ENCODE measurements around the gene NET1.

The NET1 gene

DNA sequence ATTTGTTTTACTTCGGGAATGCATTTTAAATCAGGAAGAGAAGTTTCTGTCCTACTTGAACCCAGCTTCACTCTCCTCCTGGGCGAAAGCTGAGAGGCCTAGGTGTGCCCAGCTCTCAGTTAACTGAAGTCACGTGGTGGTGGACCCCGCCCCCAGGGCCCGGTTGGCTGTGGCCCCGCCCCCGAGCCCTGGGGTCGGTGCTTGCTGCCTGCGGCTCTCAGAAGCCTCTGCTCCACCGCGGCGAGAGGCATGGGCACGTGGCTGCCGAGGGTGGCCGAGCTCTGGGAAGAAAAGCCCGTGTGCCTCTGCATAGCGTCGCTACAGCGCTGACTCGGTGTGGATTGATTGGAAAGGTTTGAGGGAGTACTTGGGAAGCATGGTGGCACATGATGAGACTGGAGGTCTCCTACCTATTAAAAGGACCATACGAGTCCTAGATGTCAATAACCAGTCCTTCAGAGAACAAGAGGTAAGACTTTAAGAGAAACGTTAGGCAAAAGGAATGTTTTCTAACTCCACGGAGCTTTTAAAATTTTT, 34.1 kb downstream of the NET1 start:
- no CpG with 5 or more reads among the region's 23 CpGs for WGBS (ENCODE audit: extremely low coverage, insufficient coverage, low lambda C conversion rate)
- Histone ChIP-seq H3K27me3 (ENCODE audit: insufficient read depth, low read length, poor library complexity) (no peaks in the 10 kb centered on the region), H3K9ac (ENCODE audit: low read length) (peak overlapping the region; percentile 80), H4K5ac (ENCODE audit: low read length) (no peak overlapping the region), H3K79me1 (ENCODE audit: low read length) (no peaks in the 10 kb centered on the region), H2AK5ac (ENCODE audit: low read length) (no peak overlapping the region), H3K4me2 (ENCODE audit: low read length) (peak overlapping the region; percentile 74), H3K4me3 (ENCODE audit: low read length) (peak overlapping the region; percentile 49), H3K18ac (ENCODE audit: low read length) (no peak overlapping the region), H4K8ac (ENCODE audit: low read depth, low read length) (no peak overlapping the region), H3K23ac (ENCODE audit: low read length) (no peak overlapping the region), H2BK120ac (ENCODE audit: low read depth, low read length) (no peak overlapping the region), H3K79me2 (ENCODE audit: control insufficient read depth, insufficient read depth, low read length) (peaks cover 15% of the 10 kb centered on the region), H2BK5ac (ENCODE audit: low read length) (no peak overlapping the region), H3K4ac (ENCODE audit: low read depth, low read length) (no peak overlapping the region), H3K27ac (ENCODE audit: low read depth, low read length) (no peak overlapping the region), H2BK15ac (replicated peaks; ENCODE audit: low read depth) (no peak overlapping the region), H3K56ac (ENCODE audit: low read length) (peak overlapping the region; percentile 91), H3K4me1 (ENCODE audit: control insufficient read depth, low read depth, low read length) (no peaks in the 10 kb centered on the region), H3K36me3 (ENCODE audit: control insufficient read depth, insufficient read depth, low read length) (no peaks in the 10 kb centered on the region)
- DNase-seq = peak; percentile 97

GRCh38 chr10:5447056-5447455, 34.7 kb downstream of the NET1 start:
- Histone ChIP-seq H3K79me2 (ENCODE audit: control insufficient read depth, insufficient read depth, low read length) (peaks cover 15% of the 10 kb centered on the region), H2BK5ac (ENCODE audit: low read length) (no peak overlapping the region), H2BK120ac (ENCODE audit: low read depth, low read length) (no peak overlapping the region), H3K9ac (ENCODE audit: low read length) (peak overlapping the region; percentile 44), H3K27ac (ENCODE audit: low read depth, low read length) (no peak overlapping the region), H3K36me3 (ENCODE audit: control insufficient read depth, insufficient read depth, low read length) (no peaks in the 10 kb centered on the region), H3K4me2 (ENCODE audit: low read length) (no peak overlapping the region), H3K4ac (ENCODE audit: low read depth, low read length) (no peak overlapping the region), H2BK15ac (replicated peaks; ENCODE audit: low read depth) (no peak overlapping the region), H3K23ac (ENCODE audit: low read length) (no peak overlapping the region), H4K5ac (ENCODE audit: low read length) (no peak overlapping the region), H3K18ac (ENCODE audit: low read length) (no peak overlapping the region), H3K27me3 (ENCODE audit: insufficient read depth, low read length, poor library complexity) (no peaks in the 10 kb centered on the region), H2AK5ac (ENCODE audit: low read length) (no peak overlapping the region), H3K56ac (ENCODE audit: low read length) (no peak overlapping the region), H3K79me1 (ENCODE audit: low read length) (no peaks in the 10 kb centered on the region), H4K8ac (ENCODE audit: low read depth, low read length) (no peak overlapping the region), H3K4me3 (ENCODE audit: low read length) (no peak overlapping the region), H3K4me1 (ENCODE audit: control insufficient read depth, low read depth, low read length) (no peaks in the 10 kb centered on the region)
- WGBS (ENCODE audit: extremely low coverage, insufficient coverage, low lambda C conversion rate) = no CpG with 5 or more reads among the region's 3 CpGs
- DNase-seq = no peak

DNA sequence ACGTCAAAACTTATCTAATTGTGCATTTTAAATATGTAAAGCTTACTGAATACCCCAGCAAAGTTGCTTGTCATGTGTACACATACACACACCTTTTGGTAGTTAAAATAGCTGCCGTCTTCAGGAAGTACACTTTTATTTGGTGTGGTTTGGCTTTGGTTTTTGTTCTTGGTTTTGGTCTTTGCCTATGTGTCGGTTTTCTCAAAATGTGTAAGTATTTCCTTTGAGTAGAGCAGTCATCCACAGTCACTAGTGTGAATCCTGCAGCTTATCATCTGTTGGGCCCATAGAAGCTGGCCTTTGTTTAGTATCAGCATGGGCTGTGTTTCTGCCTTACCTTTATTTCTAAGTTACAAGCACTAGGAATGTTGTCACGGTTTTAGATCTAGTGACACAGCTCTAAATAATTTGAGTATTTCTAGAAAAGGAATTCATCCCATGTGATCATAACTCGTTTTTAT, 35.3 kb downstream of the NET1 start:
- Histone ChIP-seq H3K79me2 (ENCODE audit: control insufficient read depth, insufficient read depth, low read length) (peaks cover 15% of the 10 kb centered on the region), H3K79me1 (ENCODE audit: low read length) (peaks cover 2% of the 10 kb centered on the region), H3K4me3 (ENCODE audit: low read length) (no peak overlapping the region), H2BK5ac (ENCODE audit: low read length) (no peak overlapping the region), H3K27me3 (ENCODE audit: insufficient read depth, low read length, poor library complexity) (no peaks in the 10 kb centered on the region), H4K8ac (ENCODE audit: low read depth, low read length) (no peak overlapping the region), H3K4me1 (ENCODE audit: control insufficient read depth, low read depth, low read length) (no peaks in the 10 kb centered on the region), H3K23ac (ENCODE audit: low read length) (no peak overlapping the region), H3K4ac (ENCODE audit: low read depth, low read length) (no peak overlapping the region), H3K18ac (ENCODE audit: low read length) (no peak overlapping the region), H3K27ac (ENCODE audit: low read depth, low read length) (no peak overlapping the region), H3K4me2 (ENCODE audit: low read length) (no peak overlapping the region), H4K5ac (ENCODE audit: low read length) (no peak overlapping the region), H2AK5ac (ENCODE audit: low read length) (no peak overlapping the region), H2BK120ac (ENCODE audit: low read depth, low read length) (no peak overlapping the region), H2BK15ac (replicated peaks; ENCODE audit: low read depth) (no peak overlapping the region), H3K36me3 (ENCODE audit: control insufficient read depth, insufficient read depth, low read length) (peaks cover 2% of the 10 kb centered on the region), H3K9ac (ENCODE audit: low read length) (peak overlapping the region; percentile 21), H3K56ac (ENCODE audit: low read length) (no peak overlapping the region)
- DNase-seq = peak; percentile 45
- WGBS (ENCODE audit: extremely low coverage, insufficient coverage, low lambda C conversion rate) = no CpG with 5 or more reads among the region's 5 CpGs

DNA sequence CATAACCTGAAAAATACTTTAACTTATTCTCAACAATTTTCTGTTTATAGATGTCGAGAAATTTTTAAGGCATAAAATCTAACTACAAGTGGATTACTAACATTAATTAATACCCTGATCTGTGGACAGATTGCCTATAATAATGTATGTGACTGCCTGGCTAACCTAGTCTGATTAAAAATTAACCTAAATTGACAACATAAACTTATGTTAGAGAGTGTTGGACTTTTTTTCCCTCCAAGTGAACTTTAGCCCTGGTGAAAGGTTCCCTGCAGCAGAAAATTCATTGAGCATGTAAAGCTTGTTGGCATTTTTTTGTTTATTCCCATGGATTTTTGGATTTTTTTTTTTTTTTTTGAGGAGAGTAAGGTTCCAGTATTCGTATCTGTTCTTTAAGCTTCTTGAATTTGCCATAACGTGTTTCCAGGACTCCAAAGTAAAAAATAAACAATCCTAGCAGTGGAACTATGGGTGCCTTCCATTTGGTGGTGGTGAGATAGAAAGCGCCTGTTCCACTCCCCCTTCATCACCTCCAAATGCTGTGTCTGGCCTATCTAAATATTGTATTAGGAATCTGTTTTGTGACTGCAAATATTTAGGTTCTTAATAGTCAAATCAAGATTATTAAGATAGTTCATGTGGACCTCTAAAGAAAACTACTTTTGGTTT, 36.1 kb downstream of the NET1 start:
- Histone ChIP-seq H3K4me1 (ENCODE audit: control insufficient read depth, low read depth, low read length) (no peaks in the 10 kb centered on the region), H2BK15ac (replicated peaks; ENCODE audit: low read depth) (no peak overlapping the region), H3K9ac (ENCODE audit: low read length) (no peak overlapping the region), H3K56ac (ENCODE audit: low read length) (no peak overlapping the region), H3K79me2 (ENCODE audit: control insufficient read depth, insufficient read depth, low read length) (peaks cover 15% of the 10 kb centered on the region), H2BK5ac (ENCODE audit: low read length) (no peak overlapping the region), H4K8ac (ENCODE audit: low read depth, low read length) (no peak overlapping the region), H3K4me2 (ENCODE audit: low read length) (no peak overlapping the region), H3K27ac (ENCODE audit: low read depth, low read length) (no peak overlapping the region), H3K23ac (ENCODE audit: low read length) (no peak overlapping the region), H4K5ac (ENCODE audit: low read length) (no peak overlapping the region), H3K4ac (ENCODE audit: low read depth, low read length) (no peak overlapping the region), H2AK5ac (ENCODE audit: low read length) (no peak overlapping the region), H3K27me3 (ENCODE audit: insufficient read depth, low read length, poor library complexity) (no peaks in the 10 kb centered on the region), H3K79me1 (ENCODE audit: low read length) (peaks cover 2% of the 10 kb centered on the region), H3K36me3 (ENCODE audit: control insufficient read depth, insufficient read depth, low read length) (peaks cover 2% of the 10 kb centered on the region), H3K4me3 (ENCODE audit: low read length) (no peak overlapping the region), H2BK120ac (ENCODE audit: low read depth, low read length) (no peak overlapping the region), H3K18ac (ENCODE audit: low read length) (no peak overlapping the region)
- WGBS (ENCODE audit: extremely low coverage, insufficient coverage, low lambda C conversion rate) = no CpG with 5 or more reads among the region's 4 CpGs
- no peak for DNase-seq

DNA sequence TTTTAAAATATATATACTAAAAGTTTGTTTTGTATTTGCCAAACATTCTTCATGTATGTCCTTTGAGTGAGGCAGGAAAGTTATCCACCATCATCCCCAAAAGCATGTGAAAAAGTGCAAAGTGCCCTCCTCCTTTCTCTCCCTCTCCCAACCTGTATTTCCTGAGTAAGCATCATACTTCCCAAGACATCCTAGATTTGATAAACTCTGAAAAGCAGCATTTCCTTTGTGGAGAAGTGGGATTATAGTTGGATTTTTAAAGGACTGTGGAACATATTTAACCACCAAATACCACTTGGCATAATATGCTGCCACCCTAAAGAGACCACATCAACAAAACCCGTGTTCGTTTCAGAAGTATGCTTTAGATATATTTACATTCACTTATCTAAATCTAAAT, 36.9 kb downstream of the NET1 start:
- Histone ChIP-seq H3K36me3 (ENCODE audit: control insufficient read depth, insufficient read depth, low read length) (peaks cover 7% of the 10 kb centered on the region), H3K9ac (ENCODE audit: low read length) (no peak overlapping the region), H3K56ac (ENCODE audit: low read length) (no peak overlapping the region), H3K4me3 (ENCODE audit: low read length) (no peak overlapping the region), H2AK5ac (ENCODE audit: low read length) (no peak overlapping the region), H3K23ac (ENCODE audit: low read length) (no peak overlapping the region), H3K79me1 (ENCODE audit: low read length) (peaks cover 2% of the 10 kb centered on the region), H2BK120ac (ENCODE audit: low read depth, low read length) (no peak overlapping the region), H2BK15ac (replicated peaks; ENCODE audit: low read depth) (no peak overlapping the region), H4K8ac (ENCODE audit: low read depth, low read length) (no peak overlapping the region), H2BK5ac (ENCODE audit: low read length) (no peak overlapping the region), H3K18ac (ENCODE audit: low read length) (no peak overlapping the region), H3K27me3 (ENCODE audit: insufficient read depth, low read length, poor library complexity) (no peaks in the 10 kb centered on the region), H3K4ac (ENCODE audit: low read depth, low read length) (no peak overlapping the region), H3K27ac (ENCODE audit: low read depth, low read length) (no peak overlapping the region), H3K79me2 (ENCODE audit: control insufficient read depth, insufficient read depth, low read length) (peaks cover 15% of the 10 kb centered on the region), H3K4me2 (ENCODE audit: low read length) (no peak overlapping the region), H3K4me1 (ENCODE audit: control insufficient read depth, low read depth, low read length) (no peaks in the 10 kb centered on the region), H4K5ac (ENCODE audit: low read length) (no peak overlapping the region)
- no peak for DNase-seq
- no CpG with 5 or more reads among the region's 2 CpGs for WGBS (ENCODE audit: extremely low coverage, insufficient coverage, low lambda C conversion rate)

DNA sequence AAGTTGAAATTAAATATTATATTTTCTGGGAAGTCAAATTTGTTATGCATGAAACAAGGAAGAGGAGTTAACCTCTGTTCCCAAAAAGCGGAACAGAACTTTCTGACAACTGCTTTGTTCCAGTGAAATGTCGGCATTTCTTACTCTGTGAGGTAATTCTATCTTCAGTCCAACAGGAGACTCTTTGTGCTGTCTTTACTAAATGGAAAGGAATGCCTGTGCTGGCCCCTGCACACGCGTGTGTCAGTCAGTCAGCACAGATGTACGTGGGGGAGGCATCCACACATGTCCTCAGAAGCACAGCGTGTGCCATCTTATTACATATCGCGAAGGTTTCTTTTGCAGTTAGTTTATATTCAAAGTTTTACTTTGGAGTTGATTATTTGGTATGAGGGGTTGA, 37.5 kb downstream of the NET1 start:
- H3K79me2 ChIP-seq (ENCODE audit: control insufficient read depth, insufficient read depth, low read length) = peaks cover 15% of the 10 kb centered on the region
- no peak overlapping the region for H2BK120ac ChIP-seq (ENCODE audit: low read depth, low read length)
- H3K56ac ChIP-seq (ENCODE audit: low read length) = no peak overlapping the region
- no peaks in the 10 kb centered on the region for H3K4me1 ChIP-seq (ENCODE audit: control insufficient read depth, low read depth, low read length)
- H2BK5ac ChIP-seq (ENCODE audit: low read length) = no peak overlapping the region
- H3K18ac ChIP-seq (ENCODE audit: low read length) = no peak overlapping the region
- H3K27me3 ChIP-seq (ENCODE audit: insufficient read depth, low read length, poor library complexity) = no peaks in the 10 kb centered on the region
- WGBS (ENCODE audit: extremely low coverage, insufficient coverage, low lambda C conversion rate) = no CpG with 5 or more reads among the region's 8 CpGs
- no peak overlapping the region for H4K5ac ChIP-seq (ENCODE audit: low read length)
- H3K4ac ChIP-seq (ENCODE audit: low read depth, low read length) = no peak overlapping the region
- no peak overlapping the region for H3K4me2 ChIP-seq (ENCODE audit: low read length)
- no peak overlapping the region for H3K23ac ChIP-seq (ENCODE audit: low read length)
- H3K36me3 ChIP-seq (ENCODE audit: control insufficient read depth, insufficient read depth, low read length) = peaks cover 7% of the 10 kb centered on the region
- no peak overlapping the region for H3K4me3 ChIP-seq (ENCODE audit: low read length)
- H4K8ac ChIP-seq (ENCODE audit: low read depth, low read length) = no peak overlapping the region
- no peak overlapping the region for H3K9ac ChIP-seq (ENCODE audit: low read length)
- H3K27ac ChIP-seq (ENCODE audit: low read depth, low read length) = no peak overlapping the region
- H2BK15ac ChIP-seq (replicated peaks; ENCODE audit: low read depth) = no peak overlapping the region
- H2AK5ac ChIP-seq (ENCODE audit: low read length) = no peak overlapping the region
- peak; percentile 63 for DNase-seq
- peaks cover 2% of the 10 kb centered on the region for H3K79me1 ChIP-seq (ENCODE audit: low read length)
